WTC11 (cell line): ENCODE results near the gene ASPHD2. TPM values are rescaled to one million over a fixed set of nuclear protein-coding genes. Genes with fewer than 3 reads are reported as not detected.
A peak's percentile ranks its signal among the peaks of the same experiment; 100 is the strongest.

Experiments
- ATAC-seq: fragments of 200-7000 bp; cut with Tn5 transposase; 2 replicates; pipeline ENCODE4 v1.10.0; 2021; ENCODE audit warnings: mild to moderate bottlenecking, moderate library complexity
- CTCF ChIA-PET: fragments of 300-600 bp; sonication (Branson Sonifier 250); formaldehyde crosslinking; loops from one replicate; lab custom pipeline; 2021; ENCODE audit warnings: antibody characterized with exemption; lab: Charles Lee
- POLR2A ChIA-PET: fragments of 350-600 bp; sonication (Branson Sonifier 250); formaldehyde crosslinking; loops from one replicate; lab custom pipeline; 2021; ENCODE audit warnings: antibody characterized with exemption; lab: Charles Lee
- DNase-seq: peaks from one replicate; pipeline ENCODE4 v3.0.0; 2021; ENCODE audit warnings: low spot score
- H3K27ac Mint-ChIP-seq: 2 replicates; pipeline ENCODE4 v1.8.0; 2021; ENCODE audit warnings: mixed read lengths
- H3K27me3 Mint-ChIP-seq: 2 replicates; pipeline ENCODE4 v1.8.0; 2021; ENCODE audit warnings: low read depth, mild to moderate bottlenecking, moderate library complexity, mixed read lengths
- H3K36me3 Mint-ChIP-seq: 2 replicates; pipeline ENCODE4 v1.8.0; 2021; ENCODE audit warnings: mixed read lengths
- H3K4me1 Mint-ChIP-seq: 2 replicates; pipeline ENCODE4 v1.8.0; 2022; ENCODE audit warnings: mixed read lengths
- H3K4me3 Mint-ChIP-seq: 2 replicates; pipeline ENCODE4 v1.8.0; 2021; ENCODE audit warnings: mild to moderate bottlenecking, moderate library complexity, mixed read lengths
- H3K9me3 Mint-ChIP-seq: 2 replicates; pipeline ENCODE4 v1.8.0; 2021; ENCODE audit warnings: mixed read lengths
- ATF1 ChIP-seq: sonication (generic); formaldehyde crosslinking; IDR thresholded peaks from 2 replicates; pipeline ENCODE4 v1.8.1; 2023; ENCODE audit warnings: mild to moderate bottlenecking, moderate library complexity, missing genetic modification reagents
- ATF3 ChIP-seq: sonication (generic); formaldehyde crosslinking; conservative IDR thresholded peaks from 2 replicates; pipeline ENCODE4 v1.8.1; 2022; ENCODE audit warnings: mild to moderate bottlenecking, missing genetic modification reagents
- EMX1 ChIP-seq: fragments of 250-450 bp; sonication (Bioruptor Pico); IDR thresholded peaks from 2 replicates; pipeline ENCODE4 v1.8.0; 2021; ENCODE audit warnings: mild to moderate bottlenecking
- HMGA2 ChIP-seq: fragments of 250-450 bp; sonication (Bioruptor Pico); IDR thresholded peaks from 2 replicates; pipeline ENCODE4 v1.4.0; 2021; ENCODE audit warnings: mild to moderate bottlenecking, moderate library complexity
- IRF2 ChIP-seq: sonication (generic); formaldehyde crosslinking; IDR thresholded peaks from 2 replicates; pipeline ENCODE4 v1.8.0; 2022; ENCODE audit warnings: low read depth, missing genetic modification reagents, borderline replicate concordance
- JAZF1 ChIP-seq: fragments of 250-450 bp; sonication (Bioruptor Pico); IDR thresholded peaks from 2 replicates; pipeline ENCODE4 v1.9.0; 2021; ENCODE audit warnings: moderate library complexity, mild to moderate bottlenecking, inconsistent platforms
- MLX ChIP-seq: sonication (generic); formaldehyde crosslinking; IDR thresholded peaks from 2 replicates; pipeline ENCODE4 v1.8.1; 2023; ENCODE audit warnings: mild to moderate bottlenecking, missing genetic modification reagents, moderate library complexity
- NFYB ChIP-seq: sonication (generic); formaldehyde crosslinking; conservative IDR thresholded peaks from 2 replicates; pipeline ENCODE4 v1.8.0; 2022; ENCODE audit warnings: low read depth, missing genetic modification reagents
- PRRX2 ChIP-seq: fragments of 250-450 bp; sonication (Bioruptor Pico); IDR thresholded peaks from 2 replicates; pipeline ENCODE4 v1.8.0; 2021; ENCODE audit warnings: mild to moderate bottlenecking
- RELA ChIP-seq: sonication (generic); formaldehyde crosslinking; IDR thresholded peaks from 2 replicates; pipeline ENCODE4 v1.8.1; 2022; ENCODE audit warnings: missing genetic modification reagents, mild to moderate bottlenecking, borderline replicate concordance
- SOX15 ChIP-seq: fragments of 250-450 bp; sonication (Bioruptor Pico); IDR thresholded peaks from 2 replicates; pipeline ENCODE4 v1.9.0; 2021; ENCODE audit warnings: mild to moderate bottlenecking
- ZNF121 ChIP-seq: sonication (generic); formaldehyde crosslinking; IDR thresholded peaks from 2 replicates; pipeline ENCODE4 v1.8.0; 2023; ENCODE audit warnings: missing genetic modification reagents
- ZNF138 ChIP-seq: sonication (generic); formaldehyde crosslinking; conservative IDR thresholded peaks from 2 replicates; pipeline ENCODE4 v1.8.1; 2022; ENCODE audit warnings: mild to moderate bottlenecking, moderate library complexity, missing genetic modification reagents
- ZNF263 ChIP-seq: sonication (generic); formaldehyde crosslinking; IDR thresholded peaks from 2 replicates; pipeline ENCODE4 v1.8.1; 2022; ENCODE audit warnings: low read depth, mild to moderate bottlenecking, moderate library complexity, missing genetic modification reagents
- ZNF317 ChIP-seq: sonication (generic); formaldehyde crosslinking; IDR thresholded peaks from 2 replicates; pipeline ENCODE4 v1.8.1; 2023; ENCODE audit warnings: low read depth, mild to moderate bottlenecking, moderate library complexity, missing genetic modification reagents, borderline replicate concordance
- ZNF416 ChIP-seq: fragments of 250-450 bp; sonication (Bioruptor Pico); IDR thresholded peaks from 2 replicates; pipeline ENCODE4 v1.9.0; 2021; ENCODE audit warnings: mild to moderate bottlenecking, inconsistent platforms
- ZNF512 ChIP-seq: sonication (generic); formaldehyde crosslinking; IDR thresholded peaks from 2 replicates; pipeline ENCODE4 v1.8.1; 2022; ENCODE audit warnings: missing genetic modification reagents, borderline replicate concordance
- total RNA-seq: library from RNA; stranded (reverse); gene quantifications from 3 replicates; pipeline ENCODE4 v1.2.3, GENCODE V29; 2021
- TF ChIP-seq, protein P1 (sequence below): sonication (generic); formaldehyde crosslinking; IDR thresholded peaks from 2 replicates; pipeline ENCODE4 v1.8.1; 2023; ENCODE audit warnings: mild to moderate bottlenecking, missing genetic modification reagents, moderate library complexity
- TF ChIP-seq, protein P2 (sequence below): fragments of 250-450 bp; sonication (Bioruptor Pico); IDR thresholded peaks from 2 replicates; pipeline ENCODE4 v1.9.0; 2021; ENCODE audit warnings: mild to moderate bottlenecking, borderline replicate concordance
- TF ChIP-seq, protein P3 (sequence below): sonication (generic); formaldehyde crosslinking; IDR thresholded peaks from 2 replicates; pipeline ENCODE4 v1.8.1; 2022; ENCODE audit warnings: mild to moderate bottlenecking, missing genetic modification reagents, moderate library complexity, borderline replicate concordance

The ASPHD2 gene
- total RNA-seq, 1 experiment from 2014 or later = 7.1 TPM

- Mint-ChIP-seq H3K36me3 (no peaks in the 10 kb centered on the region), H3K4me1 (peaks cover 12% of the 10 kb centered on the region), H3K27ac (no peak overlapping the region), H3K27me3 (peaks cover 8% of the 10 kb centered on the region; the same call in 1 of the 2 replicates), H3K4me3 (no peak overlapping the region), H3K9me3 (peaks cover 7% of the 10 kb centered on the region; the same call in 1 of the 2 replicates)
- TF ChIP-seq ZNF512 (CRISPR knock-in tag) = no peak
- TF ChIP-seq NFYB (CRISPR knock-in tag) = 0 out of 2 replicates have a peak, but pooled peaks have one; percentile 23
- TF ChIP-seq, protein P1, sequence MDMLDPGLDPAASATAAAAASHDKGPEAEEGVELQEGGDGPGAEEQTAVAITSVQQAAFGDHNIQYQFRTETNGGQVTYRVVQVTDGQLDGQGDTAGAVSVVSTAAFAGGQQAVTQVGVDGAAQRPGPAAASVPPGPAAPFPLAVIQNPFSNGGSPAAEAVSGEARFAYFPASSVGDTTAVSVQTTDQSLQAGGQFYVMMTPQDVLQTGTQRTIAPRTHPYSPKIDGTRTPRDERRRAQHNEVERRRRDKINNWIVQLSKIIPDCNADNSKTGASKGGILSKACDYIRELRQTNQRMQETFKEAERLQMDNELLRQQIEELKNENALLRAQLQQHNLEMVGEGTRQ (CRISPR knock-in tag) = peak; percentile 64
- 0 out of 2 replicates have a peak, but pooled peaks have one; percentile 32 for ATAC-seq
- ChIA-PET CTCF (interaction anchor here (0.9 to 1.8 kb wide), 5 partner anchors 18 to 264 kb away, joined by 3 to 6 read pairs (median 3); no protein-coding TSS in a partner anchor), POLR2A (interaction anchor here (0.5 kb wide), 1 partner anchor 13 kb away, joined by 6 read pairs; no protein-coding TSS in a partner anchor)
- no peak for DNase-seq
Measured at GRCh38 chr22:26401726-26402125, 27.3 kb upstream of the ASPHD2 start.

- H3K27me3 Mint-ChIP-seq = peaks cover 8% of the 10 kb centered on the region; the same call in 1 of the 2 replicates
- ChIA-PET POLR2A (interaction anchor here (1.2 kb wide), 1 partner anchor 12 kb away, joined by 3 read pairs; no protein-coding TSS in a partner anchor), CTCF (interaction anchor here (0.7 to 2.2 kb wide), 4 partner anchors 16 to 57 kb away, joined by 3 to 7 read pairs (median 4); no protein-coding TSS in a partner anchor)
- peaks cover 10% of the 10 kb centered on the region for H3K4me1 Mint-ChIP-seq
- ATAC-seq = no peak
- no peak for TF ChIP-seq ZNF416
- no peak for TF ChIP-seq ZNF138 (CRISPR knock-in tag)
- TF ChIP-seq SOX15 (CRISPR knock-in tag) = no peak
- TF ChIP-seq MLX (CRISPR knock-in tag) = no peak
- no peak for TF ChIP-seq JAZF1 (CRISPR knock-in tag)
- TF ChIP-seq, protein P2, sequence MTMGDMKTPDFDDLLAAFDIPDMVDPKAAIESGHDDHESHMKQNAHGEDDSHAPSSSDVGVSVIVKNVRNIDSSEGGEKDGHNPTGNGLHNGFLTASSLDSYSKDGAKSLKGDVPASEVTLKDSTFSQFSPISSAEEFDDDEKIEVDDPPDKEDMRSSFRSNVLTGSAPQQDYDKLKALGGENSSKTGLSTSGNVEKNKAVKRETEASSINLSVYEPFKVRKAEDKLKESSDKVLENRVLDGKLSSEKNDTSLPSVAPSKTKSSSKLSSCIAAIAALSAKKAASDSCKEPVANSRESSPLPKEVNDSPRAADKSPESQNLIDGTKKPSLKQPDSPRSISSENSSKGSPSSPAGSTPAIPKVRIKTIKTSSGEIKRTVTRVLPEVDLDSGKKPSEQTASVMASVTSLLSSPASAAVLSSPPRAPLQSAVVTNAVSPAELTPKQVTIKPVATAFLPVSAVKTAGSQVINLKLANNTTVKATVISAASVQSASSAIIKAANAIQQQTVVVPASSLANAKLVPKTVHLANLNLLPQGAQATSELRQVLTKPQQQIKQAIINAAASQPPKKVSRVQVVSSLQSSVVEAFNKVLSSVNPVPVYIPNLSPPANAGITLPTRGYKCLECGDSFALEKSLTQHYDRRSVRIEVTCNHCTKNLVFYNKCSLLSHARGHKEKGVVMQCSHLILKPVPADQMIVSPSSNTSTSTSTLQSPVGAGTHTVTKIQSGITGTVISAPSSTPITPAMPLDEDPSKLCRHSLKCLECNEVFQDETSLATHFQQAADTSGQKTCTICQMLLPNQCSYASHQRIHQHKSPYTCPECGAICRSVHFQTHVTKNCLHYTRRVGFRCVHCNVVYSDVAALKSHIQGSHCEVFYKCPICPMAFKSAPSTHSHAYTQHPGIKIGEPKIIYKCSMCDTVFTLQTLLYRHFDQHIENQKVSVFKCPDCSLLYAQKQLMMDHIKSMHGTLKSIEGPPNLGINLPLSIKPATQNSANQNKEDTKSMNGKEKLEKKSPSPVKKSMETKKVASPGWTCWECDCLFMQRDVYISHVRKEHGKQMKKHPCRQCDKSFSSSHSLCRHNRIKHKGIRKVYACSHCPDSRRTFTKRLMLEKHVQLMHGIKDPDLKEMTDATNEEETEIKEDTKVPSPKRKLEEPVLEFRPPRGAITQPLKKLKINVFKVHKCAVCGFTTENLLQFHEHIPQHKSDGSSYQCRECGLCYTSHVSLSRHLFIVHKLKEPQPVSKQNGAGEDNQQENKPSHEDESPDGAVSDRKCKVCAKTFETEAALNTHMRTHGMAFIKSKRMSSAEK (CRISPR knock-in tag) = no peak
- peak; percentile 66; the same call in 1 of the 2 replicates for TF ChIP-seq ZNF263 (CRISPR knock-in tag)
- TF ChIP-seq EMX1 (CRISPR knock-in tag) = no peak
- no peak for DNase-seq
- H3K4me3 Mint-ChIP-seq = no peak overlapping the region
- H3K9me3 Mint-ChIP-seq = peaks cover 7% of the 10 kb centered on the region; the same call in 1 of the 2 replicates
- peak overlapping the region; percentile 59 for H3K27ac Mint-ChIP-seq
- H3K36me3 Mint-ChIP-seq = no peaks in the 10 kb centered on the region
Measured at GRCh38 chr22:26404851-26405421, 24.1 kb upstream of the ASPHD2 start.

DNA sequence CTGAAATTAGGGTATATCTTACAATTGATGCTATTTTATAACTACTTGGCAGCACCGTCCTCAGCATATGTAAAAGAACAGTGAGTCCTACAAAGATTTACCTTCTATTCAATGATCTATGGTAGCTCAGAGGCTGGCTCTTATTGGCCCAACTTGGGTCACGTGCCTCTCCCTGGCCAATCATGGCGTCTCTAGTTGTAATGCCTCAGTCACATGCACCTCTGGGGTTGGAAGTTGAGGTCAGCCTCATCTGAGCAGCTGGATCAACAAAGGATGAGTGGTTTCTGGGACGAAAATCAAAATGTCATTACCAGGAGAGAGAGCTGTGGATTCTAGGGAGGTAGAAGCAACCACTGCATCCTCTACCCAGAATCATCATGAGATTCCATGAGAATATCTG lies 22.9 kb upstream of the ASPHD2 start:
- ChIA-PET CTCF (interaction anchor here (1.2 to 2.2 kb wide), 3 partner anchors 17 to 56 kb away, joined by 3 to 7 read pairs (median 5); no protein-coding TSS in a partner anchor), POLR2A (no interaction called here)
- DNase-seq (no peak), ATAC-seq (peak; percentile 30; the same call in 1 of the 2 replicates)
- H3K4me1 Mint-ChIP-seq = peaks cover 10% of the 10 kb centered on the region
- no peak overlapping the region for H3K4me3 Mint-ChIP-seq
- H3K9me3 Mint-ChIP-seq = peaks cover 7% of the 10 kb centered on the region; the same call in 1 of the 2 replicates
- H3K36me3 Mint-ChIP-seq = no peaks in the 10 kb centered on the region
- peaks cover 8% of the 10 kb centered on the region; the same call in 1 of the 2 replicates for H3K27me3 Mint-ChIP-seq
- no peak overlapping the region for H3K27ac Mint-ChIP-seq
- 0 out of 2 replicates have a peak, but pooled peaks have one; percentile 10 for TF ChIP-seq NFYB (CRISPR knock-in tag)
- TF ChIP-seq ZNF317 (CRISPR knock-in tag) = no peak
- TF ChIP-seq IRF2 (CRISPR knock-in tag) = no peak
- TF ChIP-seq PRRX2 = no peak
- no peak for TF ChIP-seq ATF1 (CRISPR knock-in tag)
- no peak for TF ChIP-seq ZNF121 (CRISPR knock-in tag)
- no peak for TF ChIP-seq RELA (CRISPR knock-in tag)
- no peak for TF ChIP-seq HMGA2 (CRISPR knock-in tag)
- TF ChIP-seq, protein P1 (CRISPR knock-in tag) = peak; percentile 79
- TF ChIP-seq, protein P3, sequence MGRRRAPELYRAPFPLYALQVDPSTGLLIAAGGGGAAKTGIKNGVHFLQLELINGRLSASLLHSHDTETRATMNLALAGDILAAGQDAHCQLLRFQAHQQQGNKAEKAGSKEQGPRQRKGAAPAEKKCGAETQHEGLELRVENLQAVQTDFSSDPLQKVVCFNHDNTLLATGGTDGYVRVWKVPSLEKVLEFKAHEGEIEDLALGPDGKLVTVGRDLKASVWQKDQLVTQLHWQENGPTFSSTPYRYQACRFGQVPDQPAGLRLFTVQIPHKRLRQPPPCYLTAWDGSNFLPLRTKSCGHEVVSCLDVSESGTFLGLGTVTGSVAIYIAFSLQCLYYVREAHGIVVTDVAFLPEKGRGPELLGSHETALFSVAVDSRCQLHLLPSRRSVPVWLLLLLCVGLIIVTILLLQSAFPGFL (CRISPR knock-in tag) = no peak
- no peak for TF ChIP-seq ATF3 (CRISPR knock-in tag)
